Tibial nerve (tissue), 4 donors: ENCODE data around the gene ZNRF1.

Source experiments
- EP300 ChIP-seq, 2 donors: sonication (generic); formaldehyde crosslinking; IDR thresholded peaks; one replicate each; pipeline ENCODE4 v1.6.1; 2017; ENCODE audit warnings: antibody characterized with exemption in 2 of 2, mild to moderate bottlenecking in 1 of 2
- POLR2A ChIP-seq, 2 donors: fragments of 450-650 bp; IDR thresholded peaks; one replicate each; pipeline ENCODE4 v1.6.1; 2017; ENCODE audit warnings: antibody characterized with exemption in 2 of 2, mild to moderate bottlenecking in 2 of 2, moderate library complexity in 2 of 2
- TF ChIP-seq, protein P1 (sequence below), 5 experiments: fragments of 200-600 bp in 3 of 5; fragments of 450-650 bp in 2 of 5; sonication (generic) in 3 of 5; IDR thresholded peaks; one replicate each; pipeline ENCODE4 v1.5.1; 2016 to 2019; ENCODE audit warnings: antibody characterized with exemption in 5 of 5, mild to moderate bottlenecking in 3 of 5, moderate library complexity in 2 of 5

DNA sequence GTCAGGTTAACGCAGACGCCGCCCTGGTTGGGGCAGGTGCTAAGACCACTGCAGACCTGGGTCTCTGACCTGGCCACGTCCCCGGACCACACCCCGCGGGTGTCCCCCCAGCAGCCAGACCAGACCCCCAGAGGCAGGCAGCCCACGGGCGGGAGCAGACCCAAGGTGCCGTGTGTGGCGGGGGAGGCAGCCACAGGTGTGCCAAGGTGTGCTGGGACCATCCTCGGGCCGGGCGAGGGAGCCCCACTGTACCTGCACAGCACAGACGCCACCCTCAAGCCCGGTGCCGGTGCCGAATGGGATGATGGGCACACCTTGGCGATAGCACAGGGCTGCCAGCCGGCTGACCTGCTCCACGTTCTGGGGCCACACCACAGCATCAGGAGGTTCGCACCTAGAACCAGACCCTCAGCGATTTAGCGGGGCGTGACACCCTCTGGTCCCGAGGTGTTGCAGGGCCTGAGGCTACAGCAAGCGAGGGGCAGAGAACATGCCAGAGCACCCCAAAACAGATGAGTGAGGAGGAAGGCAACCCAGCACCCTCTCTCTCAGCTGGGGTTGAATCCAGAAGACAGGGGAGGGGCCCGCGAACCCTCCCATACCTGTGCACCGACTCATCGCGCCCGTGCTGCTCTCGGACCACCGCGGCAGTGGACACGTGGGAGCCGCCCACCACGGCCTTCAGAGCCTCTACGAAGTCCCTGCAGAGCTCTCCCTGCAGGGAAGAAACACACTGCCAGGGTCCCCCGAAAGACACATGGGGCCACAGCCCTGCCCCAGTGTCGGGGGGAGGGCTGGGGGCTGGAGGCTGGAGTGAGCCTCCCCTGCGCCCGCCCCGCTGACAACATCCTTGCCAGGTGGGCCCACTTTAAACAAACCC is 116.4 kb downstream of the ZNRF1 start:
- TF ChIP-seq POLR2A (IDR thresholded peaks at IDR 0.05) (no peak), EP300 (IDR thresholded peaks at IDR 0.05) (no peak)
- TF ChIP-seq, protein P1, sequence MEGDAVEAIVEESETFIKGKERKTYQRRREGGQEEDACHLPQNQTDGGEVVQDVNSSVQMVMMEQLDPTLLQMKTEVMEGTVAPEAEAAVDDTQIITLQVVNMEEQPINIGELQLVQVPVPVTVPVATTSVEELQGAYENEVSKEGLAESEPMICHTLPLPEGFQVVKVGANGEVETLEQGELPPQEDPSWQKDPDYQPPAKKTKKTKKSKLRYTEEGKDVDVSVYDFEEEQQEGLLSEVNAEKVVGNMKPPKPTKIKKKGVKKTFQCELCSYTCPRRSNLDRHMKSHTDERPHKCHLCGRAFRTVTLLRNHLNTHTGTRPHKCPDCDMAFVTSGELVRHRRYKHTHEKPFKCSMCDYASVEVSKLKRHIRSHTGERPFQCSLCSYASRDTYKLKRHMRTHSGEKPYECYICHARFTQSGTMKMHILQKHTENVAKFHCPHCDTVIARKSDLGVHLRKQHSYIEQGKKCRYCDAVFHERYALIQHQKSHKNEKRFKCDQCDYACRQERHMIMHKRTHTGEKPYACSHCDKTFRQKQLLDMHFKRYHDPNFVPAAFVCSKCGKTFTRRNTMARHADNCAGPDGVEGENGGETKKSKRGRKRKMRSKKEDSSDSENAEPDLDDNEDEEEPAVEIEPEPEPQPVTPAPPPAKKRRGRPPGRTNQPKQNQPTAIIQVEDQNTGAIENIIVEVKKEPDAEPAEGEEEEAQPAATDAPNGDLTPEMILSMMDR (IDR thresholded peaks at IDR 0.05), result no peak
